ENCODE results near the gene TSEN15. TPM values are rescaled to one million over a fixed set of nuclear protein-coding genes. Genes with fewer than 3 reads are reported as not detected.

The TSEN15 gene
- total RNA-seq, 1 donor from 2014 or later = 23.6 TPM

DNA sequence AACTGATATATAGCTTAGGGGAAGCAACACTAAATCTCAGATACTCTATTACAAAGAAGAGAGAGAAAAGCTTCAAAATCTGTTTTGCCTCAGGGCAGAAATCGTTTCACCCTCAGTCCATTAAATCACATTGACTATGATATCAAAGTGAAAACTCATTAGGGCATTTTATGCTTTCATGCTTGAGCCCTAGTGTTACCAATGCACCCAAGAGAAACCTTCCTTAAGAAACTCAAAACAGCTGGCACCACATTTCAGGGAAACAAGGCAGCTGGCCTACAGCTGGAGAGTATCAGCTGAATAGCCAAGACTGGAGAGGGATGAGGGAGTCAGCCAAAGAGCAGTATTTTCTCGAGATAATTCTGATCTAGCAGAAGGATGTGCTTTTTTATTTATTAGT, 28.9 kb upstream of the TSEN15 start:
- peaks cover 10% of the 10 kb centered on the region for H3K4me1 Mint-ChIP-seq (ENCODE audit: low read depth, unreplicated experiment)
- no peak overlapping the region for H3K4me3 Mint-ChIP-seq (ENCODE audit: unreplicated experiment)
- no peaks in the 10 kb centered on the region for H3K36me3 Mint-ChIP-seq (ENCODE audit: unreplicated experiment)
- no peak for DNase-seq
- H3K27me3 Mint-ChIP-seq (ENCODE audit: unreplicated experiment) = no peaks in the 10 kb centered on the region
- H3K27ac Mint-ChIP-seq (ENCODE audit: unreplicated experiment) = no peak overlapping the region
- TF ChIP-seq, protein P1, sequence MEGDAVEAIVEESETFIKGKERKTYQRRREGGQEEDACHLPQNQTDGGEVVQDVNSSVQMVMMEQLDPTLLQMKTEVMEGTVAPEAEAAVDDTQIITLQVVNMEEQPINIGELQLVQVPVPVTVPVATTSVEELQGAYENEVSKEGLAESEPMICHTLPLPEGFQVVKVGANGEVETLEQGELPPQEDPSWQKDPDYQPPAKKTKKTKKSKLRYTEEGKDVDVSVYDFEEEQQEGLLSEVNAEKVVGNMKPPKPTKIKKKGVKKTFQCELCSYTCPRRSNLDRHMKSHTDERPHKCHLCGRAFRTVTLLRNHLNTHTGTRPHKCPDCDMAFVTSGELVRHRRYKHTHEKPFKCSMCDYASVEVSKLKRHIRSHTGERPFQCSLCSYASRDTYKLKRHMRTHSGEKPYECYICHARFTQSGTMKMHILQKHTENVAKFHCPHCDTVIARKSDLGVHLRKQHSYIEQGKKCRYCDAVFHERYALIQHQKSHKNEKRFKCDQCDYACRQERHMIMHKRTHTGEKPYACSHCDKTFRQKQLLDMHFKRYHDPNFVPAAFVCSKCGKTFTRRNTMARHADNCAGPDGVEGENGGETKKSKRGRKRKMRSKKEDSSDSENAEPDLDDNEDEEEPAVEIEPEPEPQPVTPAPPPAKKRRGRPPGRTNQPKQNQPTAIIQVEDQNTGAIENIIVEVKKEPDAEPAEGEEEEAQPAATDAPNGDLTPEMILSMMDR (IDR thresholded peaks at IDR 0.05; ENCODE audit: partially characterized antibody, unreplicated experiment) = no peak
- no peaks in the 10 kb centered on the region for H3K9me3 Mint-ChIP-seq (ENCODE audit: unreplicated experiment)

DNA sequence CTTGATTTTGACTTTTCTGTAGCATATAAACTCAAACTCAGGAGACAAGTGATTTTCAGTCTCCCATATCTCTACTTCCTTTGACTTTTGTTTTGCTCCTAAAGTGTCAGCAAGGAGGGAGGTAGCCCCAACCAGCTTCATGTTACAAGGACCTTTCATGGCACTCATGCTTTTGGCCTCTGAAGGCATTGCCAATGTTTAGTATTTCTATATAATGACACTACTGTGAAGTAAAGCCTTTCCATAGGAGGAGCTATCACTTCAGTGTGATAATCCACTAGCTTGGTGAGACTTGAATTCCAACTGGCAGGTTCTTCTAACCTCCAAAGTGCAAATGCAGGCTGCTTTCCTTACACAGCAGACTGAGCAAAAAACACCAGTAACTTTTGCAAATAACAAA, 28.4 kb upstream of the TSEN15 start:
- Mint-ChIP-seq H3K9me3 (ENCODE audit: unreplicated experiment) (no peaks in the 10 kb centered on the region), H3K36me3 (ENCODE audit: unreplicated experiment) (no peaks in the 10 kb centered on the region), H3K4me1 (ENCODE audit: low read depth, unreplicated experiment) (peaks cover 10% of the 10 kb centered on the region), H3K4me3 (ENCODE audit: unreplicated experiment) (no peak overlapping the region), H3K27ac (ENCODE audit: unreplicated experiment) (no peak overlapping the region), H3K27me3 (ENCODE audit: unreplicated experiment) (no peaks in the 10 kb centered on the region)
- TF ChIP-seq, protein P1 (IDR thresholded peaks at IDR 0.05; ENCODE audit: partially characterized antibody, unreplicated experiment) = no peak
- no peak for DNase-seq

DNA sequence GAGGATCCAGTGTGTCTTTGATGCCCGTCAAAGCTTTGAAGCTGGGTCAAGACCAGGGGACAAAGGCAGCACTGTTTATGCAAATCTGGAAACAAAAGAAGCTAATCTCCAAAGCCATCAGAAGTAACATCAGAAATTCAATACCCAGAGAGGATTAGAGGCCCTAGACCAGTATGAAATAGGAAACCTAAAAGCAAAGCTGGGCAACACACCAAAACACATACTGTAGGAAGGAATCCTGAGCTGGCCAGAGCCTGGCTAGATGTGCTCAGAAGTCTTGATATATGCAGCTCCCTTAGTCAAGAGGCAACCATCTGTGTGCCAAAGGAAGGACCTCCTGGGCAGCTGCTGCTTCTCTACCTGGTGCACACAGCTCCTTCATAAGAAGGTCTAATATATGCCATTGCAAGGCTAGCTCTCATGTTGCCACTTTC, 26.3 kb upstream of the TSEN15 start:
- Mint-ChIP-seq H3K36me3 (ENCODE audit: unreplicated experiment) (no peaks in the 10 kb centered on the region), H3K27ac (ENCODE audit: unreplicated experiment) (no peak overlapping the region), H3K27me3 (ENCODE audit: unreplicated experiment) (no peaks in the 10 kb centered on the region), H3K4me3 (ENCODE audit: unreplicated experiment) (no peak overlapping the region), H3K4me1 (ENCODE audit: low read depth, unreplicated experiment) (peaks cover 10% of the 10 kb centered on the region), H3K9me3 (ENCODE audit: unreplicated experiment) (no peaks in the 10 kb centered on the region)
- TF ChIP-seq, protein P1 (IDR thresholded peaks at IDR 0.05; ENCODE audit: partially characterized antibody, unreplicated experiment) = no peak
- DNase-seq = no peak

DNA sequence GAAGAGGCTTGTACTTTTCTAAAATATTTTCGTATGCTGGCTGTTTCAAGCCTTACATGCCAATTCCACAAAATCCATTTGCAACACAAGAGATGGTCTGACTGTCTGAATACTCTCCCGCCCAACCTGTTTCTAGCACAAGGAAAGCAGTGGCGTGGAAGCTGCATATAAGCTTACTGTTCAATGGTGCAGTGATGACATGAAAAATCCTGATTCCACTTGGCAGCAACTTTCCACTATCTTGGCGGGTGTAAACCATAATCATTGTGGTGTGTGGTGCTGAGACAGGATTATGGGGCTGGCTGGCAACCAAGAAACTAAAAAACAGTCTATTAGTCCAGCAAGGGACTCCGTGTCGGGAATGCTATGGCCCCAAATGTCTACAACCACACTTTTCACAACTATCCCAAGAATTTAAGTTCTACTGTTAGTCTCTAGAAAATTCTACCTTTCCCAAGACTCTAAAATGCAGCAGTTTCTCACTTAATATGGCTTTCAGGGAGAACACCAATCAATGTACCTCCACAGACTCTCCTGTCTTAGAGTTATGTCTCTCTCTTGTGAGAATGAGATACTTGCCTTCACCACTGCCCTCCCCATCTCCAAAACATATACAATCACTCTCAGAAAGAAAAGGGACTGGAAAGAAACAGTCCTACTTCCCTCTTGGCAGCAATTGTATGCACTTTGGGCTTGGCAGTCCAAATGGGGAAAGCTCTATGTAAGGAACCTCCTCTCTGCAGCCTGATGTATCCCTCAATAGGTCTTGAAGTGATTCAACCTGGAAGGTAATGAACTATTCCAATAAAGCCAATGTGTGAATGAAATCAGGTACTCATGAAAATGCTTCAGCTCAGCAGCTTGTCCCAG, 23.5 kb upstream of the TSEN15 start:
- TF ChIP-seq, protein P1 (IDR thresholded peaks at IDR 0.05; ENCODE audit: partially characterized antibody, unreplicated experiment) = no peak
- Mint-ChIP-seq H3K36me3 (ENCODE audit: unreplicated experiment) (no peaks in the 10 kb centered on the region), H3K27ac (ENCODE audit: unreplicated experiment) (no peak overlapping the region), H3K27me3 (ENCODE audit: unreplicated experiment) (no peaks in the 10 kb centered on the region), H3K4me1 (ENCODE audit: low read depth, unreplicated experiment) (peaks cover 4% of the 10 kb centered on the region), H3K9me3 (ENCODE audit: unreplicated experiment) (no peaks in the 10 kb centered on the region), H3K4me3 (ENCODE audit: unreplicated experiment) (no peak overlapping the region)
- no peak for DNase-seq

Data from glutamatergic neuron (in vitro differentiated cells).